Mesenchymal stem cell (in vitro differentiated cells and primary cell): ENCODE data around the gene INPP4A.

ENCODE experiments used
- DNase-seq: peaks from one replicate; pipeline ENCODE4 v3.0.0-alpha.2; 2013
- H2AFZ ChIP-seq: one replicate; pipeline ENCODE4 v1.6.1; 2013; ENCODE audit warnings: low read depth, mild to moderate bottlenecking, control low read depth, inconsistent platforms, low read length, moderate library complexity
- H2AK5ac ChIP-seq: 2 replicates; pipeline ENCODE4 v1.6.1; 2013; ENCODE audit warnings: low read length, moderate library complexity, mild to moderate bottlenecking, inconsistent platforms; ENCODE audit not compliant: severe bottlenecking
- H2BK120ac ChIP-seq: one replicate; pipeline ENCODE4 v1.6.1; 2013; ENCODE audit warnings: low read depth, mild to moderate bottlenecking, inconsistent platforms, low read length, moderate library complexity
- H2BK12ac ChIP-seq, 2 experiments: one replicate each; pipeline ENCODE4 v1.6.1; 2013; ENCODE audit warnings: inconsistent platforms in 2 of 2, low read length in 2 of 2, mild to moderate bottlenecking in 2 of 2, moderate library complexity in 2 of 2, control low read depth in 1 of 2
- H2BK15ac ChIP-seq: one replicate; pipeline ENCODE4 v1.6.1; 2013; ENCODE audit warnings: mild to moderate bottlenecking, low read depth, inconsistent platforms; ENCODE audit not compliant: poor library complexity, severe bottlenecking
- H2BK5ac ChIP-seq: 2 replicates; pipeline ENCODE4 v1.6.1; 2013; ENCODE audit warnings: low read depth, mild to moderate bottlenecking, low read length, control low read depth, inconsistent platforms; ENCODE audit not compliant: poor library complexity, severe bottlenecking
- H3K14ac ChIP-seq, 2 experiments: one replicate each; pipeline ENCODE4 v1.6.1; 2013; ENCODE audit warnings: inconsistent platforms in 2 of 2, low read length in 2 of 2, control low read depth in 1 of 2, mild to moderate bottlenecking in 1 of 2, moderate library complexity in 1 of 2
- H3K18ac ChIP-seq, 2 experiments: one replicate each; pipeline ENCODE4 v1.6.1; 2013; ENCODE audit warnings: inconsistent platforms in 2 of 2, low read length in 2 of 2, control low read depth in 1 of 2, low read depth in 1 of 2, mild to moderate bottlenecking in 1 of 2
- H3K23ac ChIP-seq, 2 experiments: one replicate each; pipeline ENCODE4 v1.6.1; 2013; ENCODE audit warnings: inconsistent platforms in 2 of 2, low read length in 2 of 2, mild to moderate bottlenecking in 2 of 2, moderate library complexity in 2 of 2, control low read depth in 1 of 2
- H3K27ac ChIP-seq: 2 replicates; pipeline ENCODE4 v1.5.1; 2013; ENCODE audit warnings: mild to moderate bottlenecking, moderate library complexity, low read length, control low read depth, inconsistent platforms; ENCODE audit not compliant: poor library complexity, severe bottlenecking
- H3K27me3 ChIP-seq, 2 experiments: 2 replicates each; pipeline versions ENCODE4 v1.6.1 to v1.7.0; 2013; ENCODE audit warnings: low read length in 2 of 2, mild to moderate bottlenecking in 2 of 2, moderate library complexity in 2 of 2, control low read depth in 1 of 2, inconsistent platforms in 1 of 2; ENCODE audit not compliant: control insufficient read depth in 1 of 2, insufficient read depth in 1 of 2
- H3K36me3 ChIP-seq, 2 experiments: 2 replicates each; pipeline versions ENCODE4 v1.6.1 to v1.7.0; 2013; ENCODE audit warnings: low read length in 2 of 2, control low read depth in 1 of 2, inconsistent platforms in 1 of 2, low read depth in 1 of 2, mild to moderate bottlenecking in 1 of 2; ENCODE audit not compliant: insufficient read depth in 2 of 2, control insufficient read depth in 1 of 2
- H3K4ac ChIP-seq, 2 experiments: one replicate each; pipeline ENCODE4 v1.6.1; 2013; ENCODE audit warnings: inconsistent platforms in 2 of 2, low read length in 2 of 2, mild to moderate bottlenecking in 2 of 2, moderate library complexity in 2 of 2, control low read depth in 1 of 2, low read depth in 1 of 2
- H3K4me1 ChIP-seq: 2 replicates; pipeline ENCODE4 v1.6.1; 2013; ENCODE audit warnings: low read depth, low read length, control low read depth; ENCODE audit not compliant: control insufficient read depth, insufficient read depth
- H3K4me2 ChIP-seq: 2 replicates; pipeline ENCODE4 v1.6.1; 2013; ENCODE audit warnings: low read length, mild to moderate bottlenecking, inconsistent platforms; ENCODE audit not compliant: poor library complexity, severe bottlenecking
- H3K4me3 ChIP-seq, 2 experiments: 2 replicates each; pipeline versions ENCODE4 v1.5.1 to v1.7.0; 2013; ENCODE audit warnings: low read length in 2 of 2, mild to moderate bottlenecking in 2 of 2, control low read depth in 1 of 2, low read depth in 1 of 2; ENCODE audit not compliant: insufficient read depth in 1 of 2
- H3K79me1 ChIP-seq: replicated peaks from 2 replicates; pipeline ENCODE4 v1.6.1; 2013; ENCODE audit warnings: mild to moderate bottlenecking, control low read depth, low read length, inconsistent platforms; ENCODE audit not compliant: poor library complexity, severe bottlenecking
- H3K9ac ChIP-seq: 2 replicates; pipeline ENCODE4 v1.7.0; 2013; ENCODE audit warnings: mild to moderate bottlenecking, low read length, moderate library complexity
- H3K9me3 ChIP-seq: 2 replicates; pipeline ENCODE4 v1.7.0; 2013; ENCODE audit warnings: mild to moderate bottlenecking, low read length; ENCODE audit not compliant: control insufficient read depth
- H4K8ac ChIP-seq: one replicate; pipeline ENCODE4 v1.6.1; 2013; ENCODE audit warnings: inconsistent platforms, mild to moderate bottlenecking, low read length, moderate library complexity
- H4K91ac ChIP-seq: one replicate; pipeline ENCODE4 v1.6.1; 2013; ENCODE audit warnings: mild to moderate bottlenecking, low read length, inconsistent platforms
- WGBS: methylation state at CpG from one replicate; pipeline ENCODE4 v1.1.7; 2013; ENCODE audit warnings: mixed read lengths; 5-methylcytosine and 5-hydroxymethylcytosine counted together

INPP4A gene

GRCh38 chr2:98530114-98530513, 85.5 kb downstream of the INPP4A start:
- H2BK5ac ChIP-seq: no peak overlapping the region
- no peak overlapping the region for H3K4ac ChIP-seq
- no peak overlapping the region for H2BK12ac ChIP-seq
- no peaks in the 10 kb centered on the region for H3K27me3 ChIP-seq
- no peak overlapping the region for H2AFZ ChIP-seq
- DNase-seq: no peak
- WGBS: 75% methylated on average over 1 of the region's 1 CpG
- no peak overlapping the region for H2BK120ac ChIP-seq
- H3K4me1 ChIP-seq: peaks cover 2% of the 10 kb centered on the region
- peaks cover 2% of the 10 kb centered on the region for H3K9me3 ChIP-seq
- H3K14ac ChIP-seq: no peak overlapping the region
- H3K79me1 ChIP-seq: no peaks in the 10 kb centered on the region
- H3K18ac ChIP-seq: no peak overlapping the region
- no peak overlapping the region for H2AK5ac ChIP-seq
- no peak overlapping the region for H4K91ac ChIP-seq
- H3K4me2 ChIP-seq: no peak overlapping the region
- H3K23ac ChIP-seq: no peak overlapping the region
- no peak overlapping the region for H2BK15ac ChIP-seq
- H3K27ac ChIP-seq: no peak overlapping the region
- H3K36me3 ChIP-seq: peaks cover 0 to 4% of the 10 kb centered on the region in 2 experiments
- no peak overlapping the region for H4K8ac ChIP-seq
- no peak overlapping the region for H3K9ac ChIP-seq
- no peak overlapping the region for H3K4me3 ChIP-seq

GRCh38 chr2:98532756-98533155, 88.1 kb downstream of the INPP4A start:
- Histone ChIP-seq H3K4me2 (no peak overlapping the region), H3K18ac (no peak overlapping the region), H3K36me3 (peaks cover 10 to 21% of the 10 kb centered on the region in 2 experiments), H3K4ac (no peak overlapping the region), H2AK5ac (no peak overlapping the region), H2BK5ac (no peak overlapping the region), H3K9ac (no peak overlapping the region), H4K8ac (no peak overlapping the region), H4K91ac (no peak overlapping the region), H3K14ac (no peak overlapping the region), H2BK12ac (no peak overlapping the region), H2BK120ac (no peak overlapping the region), H3K27me3 (no peaks in the 10 kb centered on the region), H2AFZ (no peak overlapping the region), H2BK15ac (no peak overlapping the region), H3K4me3 (no peak overlapping the region), H3K27ac (no peak overlapping the region), H3K4me1 (peaks cover 2% of the 10 kb centered on the region), H3K9me3 (no peaks in the 10 kb centered on the region), H3K23ac (no peak overlapping the region), H3K79me1 (no peaks in the 10 kb centered on the region)
- DNase-seq: no peak
- 91% methylated on average over 6 of the region's 6 CpGs for WGBS

GRCh38 chr2:98533547-98533946, 88.9 kb downstream of the INPP4A start:
- H3K79me1 ChIP-seq: no peaks in the 10 kb centered on the region
- no peak overlapping the region for H2BK12ac ChIP-seq
- no peak overlapping the region for H3K18ac ChIP-seq
- H3K9me3 ChIP-seq: no peaks in the 10 kb centered on the region
- no peak overlapping the region for H3K27ac ChIP-seq
- no peak overlapping the region for H3K23ac ChIP-seq
- WGBS: no CpG with 5 or more reads among the region's 1 CpG
- no peak overlapping the region for H2BK15ac ChIP-seq
- H2AK5ac ChIP-seq: no peak overlapping the region
- peaks cover 14 to 29% of the 10 kb centered on the region in 2 experiments for H3K36me3 ChIP-seq
- H2BK5ac ChIP-seq: no peak overlapping the region
- H3K14ac ChIP-seq: no peak overlapping the region
- no peak overlapping the region for H3K4me3 ChIP-seq
- H2BK120ac ChIP-seq: no peak overlapping the region
- H3K4me2 ChIP-seq: no peak overlapping the region
- H4K8ac ChIP-seq: no peak overlapping the region
- H3K4me1 ChIP-seq: peaks cover 2% of the 10 kb centered on the region
- H3K4ac ChIP-seq: no peak overlapping the region
- H4K91ac ChIP-seq: no peak overlapping the region
- DNase-seq: no peak
- no peak overlapping the region for H3K9ac ChIP-seq
- H2AFZ ChIP-seq: no peak overlapping the region
- H3K27me3 ChIP-seq: no peaks in the 10 kb centered on the region

GRCh38 chr2:98534761-98535160, 90.1 kb downstream of the INPP4A start:
- Histone ChIP-seq H3K23ac (no peak overlapping the region), H2AK5ac (no peak overlapping the region), H3K79me1 (no peaks in the 10 kb centered on the region), H2BK120ac (no peak overlapping the region), H3K27ac (no peak overlapping the region), H2AFZ (no peak overlapping the region), H4K8ac (no peak overlapping the region), H3K4me2 (no peak overlapping the region), H2BK5ac (no peak overlapping the region), H3K9ac (no peak overlapping the region), H3K36me3 (peaks cover 24 to 41% of the 10 kb centered on the region in 2 experiments), H3K27me3 (no peaks in the 10 kb centered on the region), H3K4ac (no peak overlapping the region), H2BK12ac (no peak overlapping the region), H3K9me3 (no peaks in the 10 kb centered on the region), H3K14ac (no peak overlapping the region), H3K18ac (no peak overlapping the region), H3K4me1 (peaks cover 2% of the 10 kb centered on the region), H4K91ac (no peak overlapping the region), H2BK15ac (no peak overlapping the region), H3K4me3 (no peak overlapping the region)
- 97% methylated on average over 3 of the region's 3 CpGs for WGBS
- DNase-seq: no peak
